ENCODE measurements around the gene FBXL17. TPM values are rescaled to one million over a fixed set of nuclear protein-coding genes. Genes with fewer than 3 reads are reported as not detected.

FBXL17 gene
- total RNA-seq, 1 experiment from 2014 or later = 8.8 TPM

DNA sequence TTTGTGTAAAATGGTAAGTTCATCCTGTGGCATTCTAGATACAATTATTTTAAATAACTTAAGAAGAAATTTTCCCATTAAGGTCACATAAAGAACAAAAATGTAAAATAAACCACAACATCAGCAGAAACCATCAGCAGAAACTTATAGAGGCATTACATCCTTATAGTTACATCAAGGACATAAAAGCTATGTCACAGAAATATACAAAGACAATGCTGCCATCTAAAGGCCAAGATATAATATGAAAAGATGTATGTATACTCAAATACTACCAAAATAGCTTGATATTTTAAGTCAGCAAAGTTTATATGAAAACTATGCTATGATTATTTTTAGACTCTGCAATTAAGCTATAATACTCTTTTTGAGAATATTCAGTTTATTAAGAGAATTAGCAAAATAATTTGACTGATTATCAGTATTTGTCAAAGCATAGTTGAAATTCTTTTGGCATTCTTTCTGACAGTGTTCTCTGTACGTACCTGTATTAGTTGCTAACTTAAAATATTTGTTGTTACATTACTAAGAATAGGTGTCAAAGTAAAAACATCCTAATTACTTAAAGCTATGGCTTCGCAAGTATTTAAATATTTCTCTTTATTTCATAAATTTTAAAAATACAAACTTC, 36.2 kb downstream of the FBXL17 start:
- ATAC-seq = peak; percentile 88
- Histone ChIP-seq H3K9ac (ENCODE audit: low read length) (no peak overlapping the region), H3K4me2 (ENCODE audit: low read length) (no peak overlapping the region), H3K4me3 (ENCODE audit: low read length) (no peak overlapping the region), H3K27ac (ENCODE audit: low read length) (no peak overlapping the region), H3K36me3 (ENCODE audit: low read depth, low read length) (no peaks in the 10 kb centered on the region), H3F3A (ENCODE audit: low read length, unreplicated experiment) (no peaks in the 10 kb centered on the region), H3K9me3 (ENCODE audit: low read length) (no peaks in the 10 kb centered on the region), H3K9me2 (replicated peaks; ENCODE audit: low read length) (no peaks in the 10 kb centered on the region), H3K27me3 (ENCODE audit: low read length) (no peaks in the 10 kb centered on the region), H3K4me1 (ENCODE audit: insufficient read depth, low read length) (no peaks in the 10 kb centered on the region), H2AFZ (ENCODE audit: low read length) (no peak overlapping the region), H4K20me1 (ENCODE audit: low read length) (no peaks in the 10 kb centered on the region), H3K79me2 (ENCODE audit: low read length) (no peaks in the 10 kb centered on the region)
- TF ChIP-seq, protein P1, sequence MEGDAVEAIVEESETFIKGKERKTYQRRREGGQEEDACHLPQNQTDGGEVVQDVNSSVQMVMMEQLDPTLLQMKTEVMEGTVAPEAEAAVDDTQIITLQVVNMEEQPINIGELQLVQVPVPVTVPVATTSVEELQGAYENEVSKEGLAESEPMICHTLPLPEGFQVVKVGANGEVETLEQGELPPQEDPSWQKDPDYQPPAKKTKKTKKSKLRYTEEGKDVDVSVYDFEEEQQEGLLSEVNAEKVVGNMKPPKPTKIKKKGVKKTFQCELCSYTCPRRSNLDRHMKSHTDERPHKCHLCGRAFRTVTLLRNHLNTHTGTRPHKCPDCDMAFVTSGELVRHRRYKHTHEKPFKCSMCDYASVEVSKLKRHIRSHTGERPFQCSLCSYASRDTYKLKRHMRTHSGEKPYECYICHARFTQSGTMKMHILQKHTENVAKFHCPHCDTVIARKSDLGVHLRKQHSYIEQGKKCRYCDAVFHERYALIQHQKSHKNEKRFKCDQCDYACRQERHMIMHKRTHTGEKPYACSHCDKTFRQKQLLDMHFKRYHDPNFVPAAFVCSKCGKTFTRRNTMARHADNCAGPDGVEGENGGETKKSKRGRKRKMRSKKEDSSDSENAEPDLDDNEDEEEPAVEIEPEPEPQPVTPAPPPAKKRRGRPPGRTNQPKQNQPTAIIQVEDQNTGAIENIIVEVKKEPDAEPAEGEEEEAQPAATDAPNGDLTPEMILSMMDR (conservative IDR thresholded peaks at IDR 0.05; ENCODE audit: low read depth, low read length) = peak; percentile 87
- TF ChIP-seq EZH2phosphoT487 (IDR thresholded peaks at IDR 0.05; ENCODE audit: borderline replicate concordance, low read length) = no peak
- peak; percentile 77 for DNase-seq
- ChIA-PET CTCF (interaction anchor here (0.5 to 1.1 kb wide), 8 partner anchors 43 to 1097 kb away, joined by 3 to 31 read pairs (median 3); no protein-coding TSS in a partner anchor), POLR2A (ENCODE audit: unreplicated experiment) (interaction anchor here (1.1 kb wide), 1 partner anchor 36 kb away, joined by 3 read pairs; the partner anchor contains the start of gene FBXL17)
- intact Hi-C loops (cut with micrococcal nuclease) = loop anchor here (1.0 to 10.0 kb wide), 5 partner anchors 48 to 771 kb away; partner anchors contain the start of gene EFNA5
- BruUV-seq (replicated peaks) = no TSS peak

DNA sequence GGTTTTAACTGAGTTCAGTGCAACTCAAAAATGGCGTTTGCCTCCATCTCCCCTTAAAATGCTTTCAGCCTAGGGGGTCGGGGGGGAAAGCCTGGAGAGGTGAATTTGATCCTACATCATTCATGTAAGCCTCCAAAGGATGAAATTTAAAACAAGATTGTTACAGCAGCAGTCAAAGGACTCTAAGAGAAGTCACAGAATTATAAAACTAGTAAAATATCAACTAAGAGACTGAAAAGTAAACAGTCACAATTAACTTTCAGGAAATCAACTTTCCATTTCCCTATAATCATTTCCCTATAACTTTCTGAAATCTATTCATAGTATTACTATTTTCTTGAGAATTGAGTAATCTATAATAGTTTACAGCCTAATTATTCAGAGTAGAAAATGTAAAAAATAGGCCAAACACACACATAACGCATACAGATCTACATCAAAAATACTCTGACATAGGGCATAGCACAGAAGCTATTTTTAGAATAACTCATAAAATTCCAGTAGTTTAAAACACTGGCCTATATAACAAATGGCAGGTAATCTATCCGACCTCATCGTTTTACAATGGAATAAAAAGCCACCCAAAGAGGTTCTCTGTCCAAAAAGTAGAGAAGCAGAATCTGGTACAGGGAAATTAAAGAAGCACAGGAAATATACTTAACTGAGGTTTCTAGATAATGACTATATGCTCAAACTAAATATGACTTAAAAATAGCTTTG, 37.6 kb downstream of the FBXL17 start:
- CTCF ChIA-PET = interaction anchor here (1.1 kb wide), 1 partner anchor 750 kb away, joined by 3 read pairs; no protein-coding TSS in a partner anchor
- Histone ChIP-seq H3K27ac (ENCODE audit: low read length) (no peak overlapping the region), H3K79me2 (ENCODE audit: low read length) (no peaks in the 10 kb centered on the region), H3F3A (ENCODE audit: low read length, unreplicated experiment) (no peaks in the 10 kb centered on the region), H2AFZ (ENCODE audit: low read length) (no peak overlapping the region), H3K9me2 (replicated peaks; ENCODE audit: low read length) (no peaks in the 10 kb centered on the region), H3K9me3 (ENCODE audit: low read length) (no peaks in the 10 kb centered on the region), H3K36me3 (ENCODE audit: low read depth, low read length) (no peaks in the 10 kb centered on the region), H3K9ac (ENCODE audit: low read length) (no peak overlapping the region), H3K27me3 (ENCODE audit: low read length) (no peaks in the 10 kb centered on the region), H4K20me1 (ENCODE audit: low read length) (no peaks in the 10 kb centered on the region), H3K4me3 (ENCODE audit: low read length) (no peak overlapping the region), H3K4me1 (ENCODE audit: insufficient read depth, low read length) (0 out of 2 replicates have a peak, but pooled peaks cover 2% of the 10 kb centered on the region), H3K4me2 (ENCODE audit: low read length) (no peak overlapping the region)
- intact Hi-C loops (cut with micrococcal nuclease) = loop anchor here (10.0 kb wide), 1 partner anchor 769 kb away; no protein-coding TSS in a partner anchor
- ATAC-seq (no peak), DNase-seq (no peak)
- POLR2A ChIA-PET (ENCODE audit: unreplicated experiment) = no interaction called here
- TF ChIP-seq EZH2phosphoT487 (IDR thresholded peaks at IDR 0.05; ENCODE audit: borderline replicate concordance, low read length) (no peak), EZH2 (IDR thresholded peaks at IDR 0.05; ENCODE audit: low read length, unreplicated experiment) (no peak)
- TF ChIP-seq, protein P1 (conservative IDR thresholded peaks at IDR 0.05; ENCODE audit: low read depth, low read length) = no peak
- BruUV-seq (replicated peaks) = no TSS peak
